Mesendoderm (in vitro differentiated cells): Measurements from ENCODE around the gene ANKRD50.
A peak's percentile ranks its signal among the peaks of the same experiment; 100 is the strongest.

Experiments used
- DNase-seq: peaks from one replicate; pipeline ENCODE4 v3.0.0; 2013
- H2AK5ac ChIP-seq: 2 replicates; pipeline ENCODE4 v1.6.1; 2013; ENCODE audit warnings: low read length, inconsistent platforms
- H2BK120ac ChIP-seq: 2 replicates; pipeline ENCODE4 v1.6.1; 2013; ENCODE audit warnings: low read depth, mild to moderate bottlenecking, low read length, moderate library complexity, mixed read lengths
- H2BK15ac ChIP-seq: replicated peaks from 2 replicates; pipeline ENCODE4 v1.6.1; 2013; ENCODE audit warnings: low read depth, mild to moderate bottlenecking, moderate library complexity
- H2BK5ac ChIP-seq: 2 replicates; pipeline ENCODE4 v1.6.1; 2013; ENCODE audit warnings: low read length, inconsistent platforms
- H3K18ac ChIP-seq: 2 replicates; pipeline ENCODE4 v1.6.1; 2013; ENCODE audit warnings: mild to moderate bottlenecking, low read length, mixed read lengths
- H3K23ac ChIP-seq: one replicate; pipeline ENCODE4 v1.6.1; 2013; ENCODE audit warnings: low read length
- H3K27ac ChIP-seq: 2 replicates; pipeline ENCODE4 v1.5.1; 2013; ENCODE audit warnings: low read depth, mild to moderate bottlenecking, inconsistent platforms, low read length, moderate library complexity
- H3K27me3 ChIP-seq: 2 replicates; pipeline ENCODE4 v1.6.1; 2013; ENCODE audit warnings: low read length, control low read depth, mild to moderate bottlenecking, inconsistent platforms; ENCODE audit not compliant: insufficient read depth, poor library complexity
- H3K36me3 ChIP-seq: 2 replicates; pipeline ENCODE4 v1.6.1; 2013; ENCODE audit warnings: low read length, inconsistent platforms; ENCODE audit not compliant: control insufficient read depth, insufficient read depth
- H3K4ac ChIP-seq: one replicate; pipeline ENCODE4 v1.6.1; 2013; ENCODE audit warnings: low read depth, mild to moderate bottlenecking, low read length, moderate library complexity
- H3K4me1 ChIP-seq: 2 replicates; pipeline ENCODE4 v1.6.1; 2013; ENCODE audit warnings: low read depth, low read length, inconsistent platforms; ENCODE audit not compliant: control insufficient read depth
- H3K4me2 ChIP-seq: 2 replicates; pipeline ENCODE4 v1.6.1; 2013; ENCODE audit warnings: low read length
- H3K4me3 ChIP-seq: 2 replicates; pipeline ENCODE4 v1.5.1; 2013; ENCODE audit warnings: mild to moderate bottlenecking, low read length
- H3K56ac ChIP-seq: one replicate; pipeline ENCODE4 v1.6.1; 2013; ENCODE audit warnings: low read length
- H3K79me1 ChIP-seq: 2 replicates; pipeline ENCODE4 v1.6.1; 2013; ENCODE audit warnings: low read length, inconsistent platforms
- H3K79me2 ChIP-seq: 2 replicates; pipeline ENCODE4 v1.6.1; 2013; ENCODE audit warnings: mild to moderate bottlenecking, low read length; ENCODE audit not compliant: control insufficient read depth, insufficient read depth
- H3K9ac ChIP-seq: 2 replicates; pipeline ENCODE4 v1.6.1; 2013; ENCODE audit warnings: low read length, inconsistent platforms
- H4K5ac ChIP-seq: one replicate; pipeline ENCODE4 v1.6.1; 2013; ENCODE audit warnings: low read length
- H4K8ac ChIP-seq: one replicate; pipeline ENCODE4 v1.6.1; 2013; ENCODE audit warnings: low read depth, mild to moderate bottlenecking, control low read depth, low read length, moderate library complexity
- WGBS: extraction: QIAGEN DNeasy Blood & Tissue Kit; methylation state at CpG from one replicate; pipeline ENCODE4 v1.1.7; 2013; ENCODE audit warnings: low lambda C conversion rate, missing lambda C conversion rate; ENCODE audit not compliant: insufficient coverage; ENCODE audit errors: extremely low coverage; 5-methylcytosine and 5-hydroxymethylcytosine counted together

The ANKRD50 gene

DNA sequence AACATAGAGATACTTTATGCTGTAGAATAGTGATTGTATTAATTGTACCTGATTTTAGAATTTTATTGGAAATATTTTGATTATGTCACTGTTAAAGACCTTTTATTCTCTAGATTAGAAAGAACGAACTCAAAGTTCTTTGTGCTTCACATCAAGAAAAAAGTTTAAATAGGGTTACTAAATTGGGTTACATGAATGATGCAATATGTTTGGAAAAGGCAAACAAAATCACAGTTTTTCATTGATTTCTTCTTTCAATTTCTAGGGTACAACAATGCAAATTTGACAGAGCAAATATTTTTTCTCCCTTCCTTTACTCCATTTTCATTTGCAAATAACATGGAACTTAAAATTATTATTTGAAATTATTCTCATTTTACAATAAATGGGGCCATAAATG, 24.0 kb upstream of the ANKRD50 start:
- no peak overlapping the region for H2BK15ac ChIP-seq
- no peak overlapping the region for H2BK120ac ChIP-seq
- no peak overlapping the region for H4K8ac ChIP-seq
- H3K4me3 ChIP-seq, result no peak overlapping the region
- H3K18ac ChIP-seq, result no peak overlapping the region
- no peak overlapping the region for H2BK5ac ChIP-seq
- no peak overlapping the region for H3K23ac ChIP-seq
- no CpG with 5 or more reads among the region's 1 CpG for WGBS
- H3K4me2 ChIP-seq, result no peak overlapping the region
- no peak overlapping the region for H3K27ac ChIP-seq
- H3K4ac ChIP-seq, result no peak overlapping the region
- H3K36me3 ChIP-seq, result no peaks in the 10 kb centered on the region
- H3K4me1 ChIP-seq, result peaks cover 3% of the 10 kb centered on the region
- no peaks in the 10 kb centered on the region for H3K79me2 ChIP-seq
- DNase-seq, result no peak
- no peak overlapping the region for H2AK5ac ChIP-seq
- H3K56ac ChIP-seq, result no peak overlapping the region
- no peaks in the 10 kb centered on the region for H3K27me3 ChIP-seq
- no peak overlapping the region for H4K5ac ChIP-seq
- H3K9ac ChIP-seq, result no peak overlapping the region
- H3K79me1 ChIP-seq, result no peaks in the 10 kb centered on the region

DNA sequence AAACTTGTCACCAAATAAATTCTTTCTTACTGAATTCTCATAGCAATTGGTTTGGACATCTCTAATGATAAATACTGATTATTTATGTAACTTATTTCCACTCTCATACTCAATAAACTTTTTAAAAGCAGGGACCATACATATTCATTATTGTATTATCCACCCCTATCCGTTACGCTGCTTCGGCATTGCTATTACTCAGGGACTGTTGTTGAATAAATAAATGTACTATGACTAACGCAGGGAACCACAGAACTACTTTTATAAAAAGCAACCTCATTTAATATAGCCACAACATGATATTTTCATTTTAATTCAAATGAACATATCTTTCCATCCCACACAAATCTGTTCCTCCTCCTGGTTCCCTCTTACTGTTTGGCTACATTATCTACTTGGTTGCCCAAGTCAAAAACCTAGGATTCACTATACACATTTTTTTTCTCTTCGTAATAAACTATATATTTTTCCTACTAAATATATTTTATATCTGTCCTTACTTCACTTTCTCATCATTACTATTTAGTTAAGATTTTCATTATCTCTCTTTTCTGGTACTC, 14.9 kb upstream of the ANKRD50 start:
- Histone ChIP-seq H4K5ac (no peak overlapping the region), H3K23ac (no peak overlapping the region), H3K79me1 (no peaks in the 10 kb centered on the region), H3K4ac (no peak overlapping the region), H3K4me1 (no peaks in the 10 kb centered on the region), H3K27ac (no peak overlapping the region), H2BK5ac (no peak overlapping the region), H2BK15ac (no peak overlapping the region), H3K4me3 (no peak overlapping the region), H2AK5ac (no peak overlapping the region), H3K18ac (no peak overlapping the region), H2BK120ac (no peak overlapping the region), H4K8ac (no peak overlapping the region), H3K27me3 (no peaks in the 10 kb centered on the region), H3K36me3 (no peaks in the 10 kb centered on the region), H3K79me2 (no peaks in the 10 kb centered on the region), H3K56ac (no peak overlapping the region), H3K9ac (no peak overlapping the region), H3K4me2 (no peak overlapping the region)
- no peak for DNase-seq
- WGBS, result 100% methylated on average over 1 of the region's 5 CpGs

DNA sequence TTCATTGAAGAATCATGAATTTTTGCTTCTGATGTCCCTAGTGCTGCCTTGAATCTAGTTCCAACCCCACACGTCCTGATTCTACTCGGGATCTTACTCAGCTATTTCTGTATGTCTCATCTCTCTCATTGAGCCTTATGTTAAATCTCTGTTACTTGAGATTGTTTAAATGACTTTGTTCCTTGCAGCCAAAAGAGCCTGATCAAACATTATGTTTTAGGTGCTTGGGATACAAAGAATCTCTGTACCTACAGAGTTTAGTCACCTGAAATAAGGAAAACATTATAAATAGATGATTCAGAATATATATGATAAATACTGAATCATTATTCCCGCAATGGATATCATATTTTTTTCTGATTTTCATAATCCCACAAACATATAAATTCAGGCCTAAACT, 13.7 kb upstream of the ANKRD50 start:
- Histone ChIP-seq H3K36me3 (no peaks in the 10 kb centered on the region), H3K56ac (no peak overlapping the region)
- no CpG with 5 or more reads among the region's 3 CpGs for WGBS

DNA sequence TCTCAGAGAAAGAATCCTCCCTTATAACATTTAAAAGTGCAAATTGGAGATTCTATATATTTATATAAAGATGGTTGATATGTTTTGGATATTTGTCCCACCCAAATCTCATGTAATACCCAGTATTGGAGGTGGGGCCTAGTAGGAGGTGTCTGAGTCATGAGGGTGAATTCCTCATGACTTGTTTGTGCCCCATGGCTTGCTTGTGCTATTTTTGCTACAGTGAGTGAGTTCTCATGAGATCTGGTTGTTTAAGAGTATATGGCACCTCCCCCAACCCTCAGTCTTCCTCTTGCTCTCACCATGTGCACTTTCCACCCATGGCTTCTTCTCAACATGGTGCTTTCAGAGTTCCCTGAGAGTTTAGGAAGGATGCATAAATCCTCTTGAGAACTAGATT, 9.5 kb upstream of the ANKRD50 start:
- Histone ChIP-seq H3K4me2 (no peak overlapping the region), H3K4me3 (no peak overlapping the region), H3K18ac (no peak overlapping the region), H3K4ac (no peak overlapping the region), H4K8ac (no peak overlapping the region), H3K79me2 (no peaks in the 10 kb centered on the region), H3K23ac (no peak overlapping the region), H4K5ac (no peak overlapping the region), H2AK5ac (no peak overlapping the region), H3K9ac (no peak overlapping the region), H2BK15ac (no peak overlapping the region), H3K36me3 (no peaks in the 10 kb centered on the region), H3K79me1 (no peaks in the 10 kb centered on the region), H2BK120ac (no peak overlapping the region), H3K4me1 (no peaks in the 10 kb centered on the region), H3K56ac (no peak overlapping the region), H2BK5ac (no peak overlapping the region), H3K27ac (no peak overlapping the region), H3K27me3 (no peaks in the 10 kb centered on the region)
- DNase-seq, result no peak

More for the DNA sequence above, 13.7 kb upstream of the ANKRD50 start:
- Histone ChIP-seq H2BK5ac (no peak overlapping the region), H3K18ac (no peak overlapping the region), H3K27me3 (no peaks in the 10 kb centered on the region), H4K5ac (no peak overlapping the region), H3K4me1 (no peaks in the 10 kb centered on the region), H3K4ac (no peak overlapping the region), H4K8ac (no peak overlapping the region), H3K4me2 (no peak overlapping the region), H3K9ac (no peak overlapping the region), H2BK15ac (no peak overlapping the region), H3K4me3 (no peak overlapping the region), H3K27ac (no peak overlapping the region), H3K79me2 (no peaks in the 10 kb centered on the region), H3K23ac (no peak overlapping the region), H2BK120ac (no peak overlapping the region), H3K79me1 (no peaks in the 10 kb centered on the region), H2AK5ac (no peak overlapping the region)
- no peak for DNase-seq

DNA sequence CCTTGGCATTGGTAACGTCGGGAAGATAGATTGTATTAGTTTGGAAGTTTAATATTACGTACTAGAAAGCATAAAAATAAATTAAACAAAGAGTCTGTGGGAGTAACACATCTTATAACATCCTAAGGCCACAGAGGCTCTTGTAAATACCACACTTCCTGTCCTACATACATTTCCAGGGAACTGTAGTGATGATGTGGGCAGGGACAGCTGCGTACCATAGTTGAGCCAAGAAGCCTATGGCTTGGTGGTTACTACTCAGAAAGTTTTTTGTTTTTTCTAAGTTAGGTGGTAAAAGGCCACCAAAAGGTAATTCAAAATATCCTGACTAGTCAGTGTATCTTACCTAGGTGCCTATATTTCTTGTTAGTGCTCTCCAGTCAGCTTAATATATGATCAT, 4.6 kb upstream of the ANKRD50 start:
- no peak overlapping the region for H2BK120ac ChIP-seq
- H3K18ac ChIP-seq, result no peak overlapping the region
- no peak overlapping the region for H3K56ac ChIP-seq
- H3K4me2 ChIP-seq, result no peak overlapping the region
- no peak overlapping the region for H3K4me3 ChIP-seq
- no CpG with 5 or more reads among the region's 4 CpGs for WGBS
- no peak overlapping the region for H2AK5ac ChIP-seq
- no peaks in the 10 kb centered on the region for H3K79me1 ChIP-seq
- H2BK5ac ChIP-seq, result no peak overlapping the region
- H3K9ac ChIP-seq, result no peak overlapping the region
- H4K5ac ChIP-seq, result no peak overlapping the region
- H3K4ac ChIP-seq, result no peak overlapping the region
- no peaks in the 10 kb centered on the region for H3K36me3 ChIP-seq
- no peaks in the 10 kb centered on the region for H3K79me2 ChIP-seq
- no peaks in the 10 kb centered on the region for H3K27me3 ChIP-seq
- H2BK15ac ChIP-seq, result no peak overlapping the region
- no peaks in the 10 kb centered on the region for H3K4me1 ChIP-seq
- no peak overlapping the region for H4K8ac ChIP-seq
- DNase-seq, result no peak
- H3K27ac ChIP-seq, result no peak overlapping the region
- no peak overlapping the region for H3K23ac ChIP-seq

DNA sequence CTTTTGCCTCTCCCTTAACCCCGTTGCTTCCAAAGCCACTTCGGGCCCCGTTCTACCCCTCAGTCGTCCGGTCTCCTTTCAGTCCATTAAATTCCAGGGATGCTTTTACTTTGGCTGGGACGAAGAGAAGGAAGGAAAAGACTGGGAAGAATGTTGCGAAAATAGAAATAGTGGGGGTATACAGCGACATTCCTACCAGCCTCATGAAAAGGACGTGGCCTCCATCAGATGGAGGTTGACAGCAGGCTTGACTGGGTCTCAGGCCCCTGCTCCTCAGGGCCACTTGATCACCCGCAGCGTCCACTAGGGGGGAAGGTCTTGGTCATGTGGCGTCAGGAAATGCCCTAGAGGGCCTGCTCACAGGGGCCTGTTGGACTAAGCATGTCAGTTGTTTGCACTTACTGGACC, 657 bp upstream of the ANKRD50 start:
- Histone ChIP-seq H3K79me1 (no peaks in the 10 kb centered on the region), H3K36me3 (no peaks in the 10 kb centered on the region), H2AK5ac (no peak overlapping the region), H4K8ac (no peak overlapping the region), H3K4me2 (peak overlapping the region; percentile 17), H3K27me3 (no peaks in the 10 kb centered on the region), H2BK5ac (peak overlapping the region; percentile 52), H3K27ac (peak overlapping the region; percentile 78), H3K56ac (peak overlapping the region; percentile 94), H3K4me3 (peak overlapping the region; percentile 44), H3K79me2 (peaks cover 30% of the 10 kb centered on the region), H3K18ac (peak overlapping the region; percentile 47), H3K4me1 (peaks cover 4% of the 10 kb centered on the region), H3K4ac (no peak overlapping the region), H3K9ac (peak overlapping the region; percentile 87), H4K5ac (peak overlapping the region; percentile 75), H2BK15ac (peak overlapping the region; percentile 65), H3K23ac (no peak overlapping the region), H2BK120ac (no peak overlapping the region)
- DNase-seq, result no peak
- no CpG with 5 or more reads among the region's 12 CpGs for WGBS
